GM23248 (cell line): ENCODE results near the gene SEC16A. TPM values are rescaled to one million over a fixed set of nuclear protein-coding genes. Genes with fewer than 3 reads are reported as not detected.

Experiments
- DNase-seq: peaks from one replicate; pipeline ENCODE4 v3.0.0-alpha.2; 2015
- H2AFZ ChIP-seq: fragments of 200-600 bp; sonication (generic); 2 replicates; pipeline ENCODE4 v1.6.1; 2016; ENCODE audit warnings: antibody characterized with exemption
- H3F3A ChIP-seq: fragments of 200-600 bp; sonication (generic); 2 replicates; pipeline ENCODE4 v1.6.1; 2016; ENCODE audit warnings: mild to moderate bottlenecking, antibody characterized with exemption, mixed run types; ENCODE audit not compliant: insufficient read depth
- H3K27ac ChIP-seq: fragments of 200-600 bp; sonication (generic); 2 replicates; pipeline ENCODE4 v1.5.1; 2016; ENCODE audit warnings: mild to moderate bottlenecking
- H3K27me3 ChIP-seq: fragments of 200-600 bp; sonication (generic); replicated peaks from 2 replicates; pipeline ENCODE4 v1.6.1; 2016; ENCODE audit warnings: mild to moderate bottlenecking; ENCODE audit not compliant: insufficient read depth
- H3K36me3 ChIP-seq: fragments of 200-600 bp; sonication (generic); 2 replicates; pipeline ENCODE4 v1.6.1; 2016; ENCODE audit warnings: low read depth, mild to moderate bottlenecking
- H3K4me1 ChIP-seq: fragments of 200-600 bp; sonication (generic); 2 replicates; pipeline ENCODE4 v1.6.1; 2016; ENCODE audit warnings: mild to moderate bottlenecking; ENCODE audit not compliant: insufficient read depth
- H3K4me2 ChIP-seq: fragments of 200-600 bp; sonication (generic); one replicate; pipeline ENCODE4 v1.6.1; 2016; ENCODE audit warnings: mild to moderate bottlenecking; ENCODE audit not compliant: unreplicated experiment
- H3K4me3 ChIP-seq: fragments of 200-600 bp; sonication (generic); 2 replicates; pipeline ENCODE4 v1.5.1; 2016; ENCODE audit warnings: mild to moderate bottlenecking
- H3K79me2 ChIP-seq: fragments of 200-600 bp; sonication (generic); 2 replicates; pipeline ENCODE4 v1.6.1; 2016; ENCODE audit warnings: mild to moderate bottlenecking; ENCODE audit not compliant: insufficient read depth
- H3K9ac ChIP-seq: fragments of 200-600 bp; sonication (generic); 2 replicates; pipeline ENCODE4 v1.6.1; 2016; ENCODE audit warnings: mild to moderate bottlenecking
- H3K9me2 ChIP-seq: fragments of 200-600 bp; sonication (generic); 2 replicates; pipeline ENCODE4 v1.6.1; 2016; ENCODE audit warnings: mixed run types, mild to moderate bottlenecking, moderate library complexity; ENCODE audit not compliant: insufficient read depth
- H3K9me3 ChIP-seq: fragments of 200-600 bp; sonication (generic); one replicate; pipeline ENCODE4 v1.6.1; 2017; ENCODE audit warnings: low read depth
- H4K20me1 ChIP-seq: fragments of 200-600 bp; sonication (generic); 2 replicates; pipeline ENCODE4 v1.6.0; 2016; ENCODE audit not compliant: insufficient read depth
- EZH2 ChIP-seq: fragments of 200-600 bp; sonication (generic); IDR thresholded peaks from 2 replicates; pipeline ENCODE4 v1.6.1; 2018; ENCODE audit warnings: antibody characterized with exemption, mild to moderate bottlenecking; ENCODE audit not compliant: insufficient read depth, poor library complexity, severe bottlenecking
- EZH2phosphoT487 ChIP-seq: fragments of 200-600 bp; sonication (generic); IDR thresholded peaks from 2 replicates; pipeline ENCODE4 v1.6.1; 2018; ENCODE audit warnings: antibody characterized with exemption, moderate library complexity, mild to moderate bottlenecking, low read depth; ENCODE audit not compliant: insufficient read depth
- WGBS, 2 experiments: methylation state at CpG; one replicate each; pipeline ENCODE4 v1.1.6; 2015 to 2017; ENCODE audit warnings: low lambda C conversion rate in 2 of 2, low coverage in 1 of 2; ENCODE audit errors: missing lambda C conversion rate in 2 of 2; 5-methylcytosine and 5-hydroxymethylcytosine counted together
- in situ Hi-C: fragments of 300-500 bp; cut with MboI; formaldehyde crosslinking; loops from 2 replicates; pipeline ENCODE4 v1.15.0; 2020
- microRNA-seq: library from miRNA; unstranded; fragments of <30 nt; microRNA quantifications from one replicate; pipeline ENCODE4, GENCODE V29; 2016; ENCODE audit warnings: borderline number of aligned reads
- polyA plus RNA-seq: library from polyadenylated mRNA; unstranded; fragments of >200 nt; fragmentation: Nextera tagmentation; extraction: Ambion mirVana; gene quantifications from 2 replicates; pipeline ENCODE4 v1.2.1, GENCODE V29; 2016
- small RNA-seq: library from RNA; depleted of rRNA; stranded (forward); fragments of <200 nt; gene quantifications from one replicate; pipeline ENCODE3, GENCODE V24; 2014; ENCODE audit warnings: low read depth, low replicate concordance
- total RNA-seq: library from RNA; depleted of rRNA; stranded (reverse); fragments of >200 nt; shearing (Covaris generic); gene quantifications from 2 replicates; pipeline ENCODE4 v1.2.3, GENCODE V29; 2014; rRNA removed

Gene SEC16A
- total and polyA plus RNA-seq, 2 experiments from 2014 or later, result 34.5 to 43.4 TPM

DNA sequence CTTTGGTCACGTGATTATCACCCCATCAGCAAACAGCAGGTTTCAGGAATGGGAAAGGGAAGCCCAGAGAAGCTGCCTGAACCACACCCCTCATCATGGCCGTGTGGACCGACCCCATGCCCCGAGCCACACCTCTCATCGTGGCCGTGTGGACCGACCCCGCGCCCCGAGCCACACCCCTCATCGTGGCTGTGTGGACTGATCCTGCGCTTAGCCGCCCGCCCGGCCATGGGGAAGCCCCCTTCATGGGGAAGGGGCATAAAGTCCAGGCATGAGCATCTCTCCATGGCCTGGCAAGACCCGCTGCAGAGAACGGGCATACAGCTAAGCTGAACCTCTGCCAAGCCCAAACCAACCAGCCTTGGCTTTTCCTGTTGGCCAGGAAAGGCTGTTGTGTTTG, 89.3 kb downstream of the SEC16A start:
- Histone ChIP-seq H3K4me2 (no peak overlapping the region), H3K9ac (no peak overlapping the region), H3K9me2 (no peaks in the 10 kb centered on the region), H3K4me1 (peaks cover 2% of the 10 kb centered on the region), H3K9me3 (no peaks in the 10 kb centered on the region), H4K20me1 (no peaks in the 10 kb centered on the region), H3K36me3 (peaks cover 11% of the 10 kb centered on the region; the same call in 1 of the 2 replicates), H2AFZ (no peak overlapping the region), H3K27ac (no peak overlapping the region), H3K27me3 (no peaks in the 10 kb centered on the region), H3F3A (no peaks in the 10 kb centered on the region), H3K4me3 (no peak overlapping the region), H3K79me2 (peaks cover 29% of the 10 kb centered on the region)
- 85 to 86% methylated on average over 13 to 17 of the region's 17 CpGs for WGBS, 2 experiments
- TF ChIP-seq EZH2 (no peak), EZH2phosphoT487 (no peak)
- DNase-seq, result no peak
- in situ Hi-C loops, result no loop called here

DNA sequence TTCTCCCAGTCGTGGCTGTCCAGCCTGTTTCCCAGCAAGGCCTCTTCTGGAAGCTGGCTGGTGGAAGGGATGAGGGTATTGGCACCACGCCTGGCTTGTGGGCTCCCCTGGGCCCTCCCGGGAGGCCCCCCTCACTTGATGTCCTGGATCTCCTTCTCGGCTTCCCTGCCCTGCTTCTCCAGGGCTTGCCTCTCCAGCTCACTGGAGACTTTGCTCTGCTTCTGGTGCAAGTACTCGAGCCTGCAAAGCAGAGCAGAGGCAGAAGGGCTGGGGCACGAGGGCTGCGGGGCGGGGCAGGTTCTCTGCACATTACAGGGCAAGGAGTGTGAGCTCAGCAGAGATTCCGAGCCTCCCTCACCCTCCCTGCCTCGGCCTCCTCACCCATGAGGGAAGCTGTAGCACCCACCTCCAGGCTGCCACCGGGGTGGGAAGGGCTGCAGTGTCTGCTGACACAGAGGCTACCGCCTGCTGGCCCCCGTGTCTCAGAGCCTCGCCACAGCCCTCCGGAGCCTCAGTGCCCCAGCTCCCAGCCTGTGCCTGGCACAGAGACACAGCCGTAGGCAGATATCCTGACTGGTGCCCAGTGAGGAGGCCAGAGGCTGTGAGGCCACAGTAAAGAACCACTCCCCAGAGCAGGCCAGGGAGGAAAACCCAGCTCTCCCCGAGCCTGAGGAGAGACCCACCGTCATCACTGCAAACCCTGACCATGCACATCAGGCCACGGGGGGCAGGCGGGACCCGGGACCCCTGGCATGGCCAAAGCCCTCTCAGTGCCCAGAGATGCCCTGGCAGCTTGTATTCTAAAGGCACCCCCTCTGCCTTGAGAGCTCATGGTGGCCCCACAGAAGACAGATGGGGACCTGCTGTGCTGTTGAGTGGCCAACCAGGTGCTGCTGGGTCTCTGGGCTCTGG, 90.0 kb downstream of the SEC16A start:
- H3K9me2 ChIP-seq, result no peaks in the 10 kb centered on the region
- H3K36me3 ChIP-seq, result peaks cover 14% of the 10 kb centered on the region; the same call in 1 of the 2 replicates
- peaks cover 21% of the 10 kb centered on the region for H3K79me2 ChIP-seq
- H3K27ac ChIP-seq, result no peak overlapping the region
- no peak for DNase-seq
- no peak overlapping the region for H3K9ac ChIP-seq
- no peaks in the 10 kb centered on the region for H3K9me3 ChIP-seq
- no peaks in the 10 kb centered on the region for H4K20me1 ChIP-seq
- TF ChIP-seq EZH2phosphoT487 (no peak), EZH2 (no peak)
- no peak overlapping the region for H3K4me3 ChIP-seq
- H3K4me1 ChIP-seq, result no peaks in the 10 kb centered on the region
- H3K4me2 ChIP-seq, result no peak overlapping the region
- no peaks in the 10 kb centered on the region for H3K27me3 ChIP-seq
- in situ Hi-C loops, result no loop called here
- WGBS, 2 experiments, result 86 to 89% methylated on average over 15 to 17 of the region's 21 CpGs
- H3F3A ChIP-seq, result no peaks in the 10 kb centered on the region
- H2AFZ ChIP-seq, result no peak overlapping the region

DNA sequence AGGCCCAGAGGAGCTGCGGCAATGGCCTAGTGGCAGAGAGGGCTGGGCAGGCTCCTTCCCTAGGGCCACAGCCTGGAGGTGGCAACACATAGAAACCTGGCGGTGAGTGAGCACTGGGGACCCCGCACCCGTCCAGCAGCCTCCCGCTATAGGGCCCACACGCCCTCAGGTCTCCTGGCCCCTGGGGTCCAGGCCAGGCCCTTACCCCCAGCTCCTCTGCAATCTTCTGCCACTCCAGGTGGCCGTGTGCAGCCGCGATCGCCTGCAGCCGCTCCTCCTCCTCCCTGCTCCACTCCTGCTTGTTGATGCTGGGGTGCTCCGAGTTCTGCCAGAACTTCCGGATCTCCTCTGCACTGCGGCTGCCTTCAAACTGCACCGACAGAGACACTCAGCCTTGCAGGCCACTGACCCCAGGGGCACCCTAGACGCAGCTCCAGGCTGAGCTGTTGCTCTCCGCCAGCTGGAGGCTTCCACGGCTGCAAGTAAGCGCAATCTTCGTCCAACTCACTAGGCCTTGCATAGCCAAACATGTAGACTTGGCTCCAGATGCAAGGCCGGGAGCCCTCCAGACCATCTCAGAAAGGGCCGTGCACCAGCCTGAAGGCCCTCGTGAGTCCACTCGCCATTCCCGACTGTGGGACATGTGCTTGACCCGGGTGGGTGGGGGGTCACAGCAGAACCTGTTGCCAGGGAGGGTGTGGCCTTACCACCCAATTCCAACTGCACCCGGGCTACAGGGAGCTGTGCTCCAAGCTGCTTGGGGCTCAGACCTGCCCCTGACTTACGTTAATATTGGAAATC, 90.9 kb downstream of the SEC16A start:
- 87 to 88% methylated on average over 25 to 27 of the region's 28 CpGs for WGBS, 2 experiments
- no peaks in the 10 kb centered on the region for H3K4me1 ChIP-seq
- TF ChIP-seq EZH2phosphoT487 (no peak), EZH2 (no peak)

More for the DNA sequence above, 90.9 kb downstream of the SEC16A start:
- Histone ChIP-seq H3K79me2 (peaks cover 16% of the 10 kb centered on the region), H3K27ac (no peak overlapping the region), H2AFZ (no peak overlapping the region), H4K20me1 (no peaks in the 10 kb centered on the region), H3K4me2 (no peak overlapping the region), H3K27me3 (no peaks in the 10 kb centered on the region), H3K36me3 (peaks cover 14% of the 10 kb centered on the region; the same call in 1 of the 2 replicates), H3K4me3 (no peak overlapping the region), H3F3A (no peaks in the 10 kb centered on the region), H3K9me3 (no peaks in the 10 kb centered on the region), H3K9ac (no peak overlapping the region), H3K9me2 (no peaks in the 10 kb centered on the region)
- DNase-seq, result no peak
- in situ Hi-C loops, result no loop called here

Small RNAs within 50 kb of the gene (microRNA-seq; reads per million reads assigned to microRNA genes)
- gene MIR4673, result not detected

Small RNAs within 50 kb of the gene (small RNA-seq; reads per million reads assigned to genes)
- gene MIR4673, result not detected

Other genes with a start within 250 kb of the SEC16A start
- 11.7 and 16.4 TPM in 2 replicates for gene QSOX2, start 237.2 kb downstream of the SEC16A start, total RNA-seq
- gene QSOX2, start 237.2 kb downstream of the SEC16A start, polyA plus RNA-seq, result 1.7 and 1.9 TPM in 2 replicates
- not detected in 2 replicates for gene CCDC187, start 178.9 kb downstream of the SEC16A start, total RNA-seq
- gene CCDC187, start 178.9 kb downstream of the SEC16A start, polyA plus RNA-seq, result not detected in 2 replicates
- 51.6 and 57.1 TPM in 2 replicates for gene GPSM1, start 155.5 kb downstream of the SEC16A start, total RNA-seq
- gene GPSM1, start 155.5 kb downstream of the SEC16A start, polyA plus RNA-seq, result 12.4 and 13.7 TPM in 2 replicates
- 12.3 and 49.8 TPM in 2 replicates for gene DNLZ, start 119.3 kb downstream of the SEC16A start, total RNA-seq
- 25.9 and 27.1 TPM in 2 replicates for gene DNLZ, start 119.3 kb downstream of the SEC16A start, polyA plus RNA-seq
- gene CARD9, start 109.4 kb downstream of the SEC16A start, total RNA-seq, result 0.11 TPM in 1 of 2 replicates, not detected in the other
- gene CARD9, start 109.4 kb downstream of the SEC16A start, polyA plus RNA-seq, result 0.60 and 0.61 TPM in 2 replicates
- gene SNAPC4, start 82.9 kb downstream of the SEC16A start, total RNA-seq, result 5.2 and 8.2 TPM in 2 replicates
- gene SNAPC4, start 82.9 kb downstream of the SEC16A start, polyA plus RNA-seq, result 3.3 and 4.4 TPM in 2 replicates
- gene ENTR1, start 72.4 kb downstream of the SEC16A start, total RNA-seq, result 36.4 and 50.2 TPM in 2 replicates
- 11.2 and 13.0 TPM in 2 replicates for gene ENTR1, start 72.4 kb downstream of the SEC16A start, polyA plus RNA-seq
- gene PMPCA, start 72.4 kb downstream of the SEC16A start, total RNA-seq, result 58.7 and 102 TPM in 2 replicates
- 77.4 and 81.9 TPM in 2 replicates for gene PMPCA, start 72.4 kb downstream of the SEC16A start, polyA plus RNA-seq
- gene INPP5E, start 43.2 kb downstream of the SEC16A start, total RNA-seq, result 8.1 and 12.5 TPM in 2 replicates
- 5.0 and 5.2 TPM in 2 replicates for gene INPP5E, start 43.2 kb downstream of the SEC16A start, polyA plus RNA-seq
- 5.2 and 5.7 TPM in 2 replicates for gene NOTCH1, start 63.0 kb upstream of the SEC16A start, total RNA-seq
- 1.5 TPM in 2 replicates for gene NOTCH1, start 63.0 kb upstream of the SEC16A start, polyA plus RNA-seq
- gene EGFL7, start 179.9 kb upstream of the SEC16A start, total RNA-seq, result 13.7 and 15.3 TPM in 2 replicates
- gene EGFL7, start 179.9 kb upstream of the SEC16A start, polyA plus RNA-seq, result 15.3 and 15.7 TPM in 2 replicates
- 50.8 and 58.3 TPM in 2 replicates for gene AGPAT2, start 204.4 kb upstream of the SEC16A start, total RNA-seq
- gene AGPAT2, start 204.4 kb upstream of the SEC16A start, polyA plus RNA-seq, result 68.7 and 80.3 TPM in 2 replicates
- gene DIPK1B, start 229.5 kb upstream of the SEC16A start, total RNA-seq, result not detected in 2 replicates
- 0.15 TPM in 1 of 2 replicates, not detected in the other for gene DIPK1B, start 229.5 kb upstream of the SEC16A start, polyA plus RNA-seq